Fibroblast of lung (primary cell): ENCODE data around the gene RPGRIP1.

Source experiments
- EZH2 ChIP-seq: IDR thresholded peaks from 2 replicates; pipeline ENCODE4 v1.5.1; 2012; ENCODE audit warnings: low read length, control low read depth, mild to moderate bottlenecking; ENCODE audit errors: missing control alignments
- TF ChIP-seq, protein P1 (sequence below), 2 donors: IDR thresholded peaks in 1 of 2; conservative IDR thresholded peaks in 1 of 2; 1 replicate in 1 of 2; 2 replicates in 1 of 2; pipeline ENCODE4 v1.5.1; 2011 to 2012; ENCODE audit warnings: low read length in 2 of 2, control low read depth in 1 of 2, inconsistent platforms in 1 of 2, low read depth in 1 of 2, mild to moderate bottlenecking in 1 of 2

DNA sequence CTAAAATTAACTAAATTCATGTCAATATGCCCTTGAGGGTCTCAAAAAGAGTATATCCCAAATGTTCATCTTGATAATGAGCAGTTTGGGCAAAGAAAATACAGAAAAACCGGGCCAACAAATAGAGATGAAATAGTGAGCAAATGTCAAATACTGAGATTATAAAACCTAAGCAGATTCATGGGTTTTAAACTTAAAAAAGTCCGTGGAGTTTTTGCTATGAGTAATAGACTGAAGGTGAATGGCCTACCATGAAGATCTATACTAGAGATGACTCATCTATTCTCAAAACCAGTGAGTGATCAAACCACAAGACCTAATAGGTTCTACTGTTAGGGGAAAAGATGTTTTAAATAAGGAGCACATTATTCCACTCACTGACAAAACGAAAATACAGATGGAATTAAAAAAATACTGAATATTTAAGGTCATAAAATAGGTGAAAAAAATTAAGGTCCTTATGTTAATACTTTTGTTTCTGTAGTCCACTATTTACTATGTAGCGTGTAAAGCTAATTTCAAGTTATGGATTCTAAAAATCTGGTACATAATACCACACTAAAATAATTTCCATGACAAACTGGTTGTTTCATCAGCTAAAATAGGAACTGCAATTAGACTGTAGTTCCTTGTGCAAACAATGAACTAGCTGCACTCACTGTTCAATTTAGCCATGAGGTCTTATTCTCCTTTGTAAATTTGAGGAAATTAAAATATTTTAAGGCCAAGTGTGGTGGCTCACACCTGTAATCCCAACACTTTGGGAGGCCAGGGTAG is 15.7 kb upstream of the RPGRIP1 start:
- TF ChIP-seq, protein P1, sequence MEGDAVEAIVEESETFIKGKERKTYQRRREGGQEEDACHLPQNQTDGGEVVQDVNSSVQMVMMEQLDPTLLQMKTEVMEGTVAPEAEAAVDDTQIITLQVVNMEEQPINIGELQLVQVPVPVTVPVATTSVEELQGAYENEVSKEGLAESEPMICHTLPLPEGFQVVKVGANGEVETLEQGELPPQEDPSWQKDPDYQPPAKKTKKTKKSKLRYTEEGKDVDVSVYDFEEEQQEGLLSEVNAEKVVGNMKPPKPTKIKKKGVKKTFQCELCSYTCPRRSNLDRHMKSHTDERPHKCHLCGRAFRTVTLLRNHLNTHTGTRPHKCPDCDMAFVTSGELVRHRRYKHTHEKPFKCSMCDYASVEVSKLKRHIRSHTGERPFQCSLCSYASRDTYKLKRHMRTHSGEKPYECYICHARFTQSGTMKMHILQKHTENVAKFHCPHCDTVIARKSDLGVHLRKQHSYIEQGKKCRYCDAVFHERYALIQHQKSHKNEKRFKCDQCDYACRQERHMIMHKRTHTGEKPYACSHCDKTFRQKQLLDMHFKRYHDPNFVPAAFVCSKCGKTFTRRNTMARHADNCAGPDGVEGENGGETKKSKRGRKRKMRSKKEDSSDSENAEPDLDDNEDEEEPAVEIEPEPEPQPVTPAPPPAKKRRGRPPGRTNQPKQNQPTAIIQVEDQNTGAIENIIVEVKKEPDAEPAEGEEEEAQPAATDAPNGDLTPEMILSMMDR (conservative IDR thresholded peaks at IDR 0.05 in 1 of 2, IDR thresholded peaks at IDR 0.05 in 1 of 2; ENCODE audit: low read depth in 1 of 2, low read length in 2 of 2) = no peak
- no peak for TF ChIP-seq EZH2
